GM18951 (cell line): ENCODE measurements around the gene HSPB7.
"Not testable (repeated sequence)": the region's sequence is repeated elsewhere in the genome, so short reads cannot be mapped to it uniquely, and the experiment has no call there.

ENCODE experiments used
- POLR2A ChIP-seq: IDR thresholded peaks from 4 replicates; pipeline ENCODE4 v1.6.1; 2011; ENCODE audit warnings: mild to moderate bottlenecking; ENCODE audit not compliant: insufficient read length, insufficient read depth; ENCODE audit errors: extremely low read depth
- in situ Hi-C: fragments of 300-500 bp; cut with MboI; formaldehyde crosslinking; loops from one replicate; pipeline ENCODE4 v1.12.0; 2022; ENCODE audit warnings: low sequenced_read_pairs, mixed read lengths, inconsistent platforms; ENCODE audit not compliant: unreplicated experiment

Gene HSPB7

DNA sequence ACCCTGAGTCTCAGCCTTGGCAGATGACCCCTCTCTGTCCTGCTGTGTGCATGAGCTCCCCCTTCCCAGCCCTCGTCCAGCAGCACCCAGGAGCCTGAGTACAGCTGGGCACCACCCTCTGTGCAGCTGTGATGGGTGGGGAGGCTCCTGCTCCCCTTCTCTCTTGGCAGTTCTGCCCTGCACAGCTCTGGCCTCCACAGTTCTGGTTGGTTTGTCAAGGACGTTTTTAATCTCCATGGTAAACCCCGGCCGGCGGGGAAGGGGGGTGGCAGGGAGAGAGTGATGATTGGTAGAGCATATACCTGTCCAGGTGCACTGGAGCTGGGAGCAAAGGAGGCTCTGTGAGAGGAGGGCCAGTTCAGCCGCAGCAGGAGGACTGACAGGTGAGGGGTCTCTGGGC, 3.8 kb upstream of the HSPB7 start, which contains the start of gene CLCNKA:
TSS of gene CLCNKA (plus strand) at position 356 of the 400 bp plus-strand sequence. CDS start 584 bp downstream, outside the sequence.
- in situ Hi-C loops = no loop called here
- no peak for TF ChIP-seq POLR2A

DNA sequence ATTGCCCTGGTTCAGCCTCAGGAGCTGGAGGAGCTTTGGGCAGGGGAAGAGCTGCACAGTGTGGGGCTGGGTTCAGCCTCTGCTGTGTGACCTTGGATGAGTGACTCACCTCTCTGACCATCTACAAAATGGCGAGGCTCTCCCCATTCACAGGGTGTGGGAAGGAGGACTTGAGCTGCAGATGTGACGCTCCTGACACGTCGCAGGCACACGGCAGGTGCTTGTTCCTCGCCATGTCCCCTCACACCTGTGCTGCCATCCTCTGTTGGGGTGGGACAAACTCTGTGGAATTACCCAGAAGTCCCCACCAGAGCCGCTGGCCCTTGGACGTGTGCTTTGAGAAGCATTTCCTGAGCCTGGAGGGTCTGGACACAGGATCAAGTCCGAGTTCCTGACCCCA, 3.0 kb upstream of the HSPB7 start:
- in situ Hi-C loops = not testable (repeated sequence)

DNA sequence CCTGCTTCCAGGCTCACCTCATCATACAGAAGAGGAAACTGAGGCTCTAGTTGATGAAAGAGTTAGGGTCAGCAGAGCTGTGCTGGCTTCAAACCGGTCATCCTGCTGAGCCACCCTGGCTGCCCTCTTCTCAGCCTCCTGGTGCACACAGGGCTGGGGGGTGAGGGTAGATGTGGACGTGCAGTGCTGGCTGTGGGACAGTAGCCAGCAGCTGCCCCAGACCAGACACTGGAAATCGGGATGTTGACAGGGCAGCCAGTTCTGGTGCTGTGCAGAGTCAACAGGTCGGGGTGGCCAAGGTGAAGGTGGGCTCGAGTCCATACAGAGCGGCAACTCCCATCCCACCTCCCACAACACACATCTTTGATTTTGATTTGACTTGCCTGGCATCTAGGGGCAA, 2.5 kb upstream of the HSPB7 start:
- in situ Hi-C loops = no loop called here
- TF ChIP-seq POLR2A = no peak

DNA sequence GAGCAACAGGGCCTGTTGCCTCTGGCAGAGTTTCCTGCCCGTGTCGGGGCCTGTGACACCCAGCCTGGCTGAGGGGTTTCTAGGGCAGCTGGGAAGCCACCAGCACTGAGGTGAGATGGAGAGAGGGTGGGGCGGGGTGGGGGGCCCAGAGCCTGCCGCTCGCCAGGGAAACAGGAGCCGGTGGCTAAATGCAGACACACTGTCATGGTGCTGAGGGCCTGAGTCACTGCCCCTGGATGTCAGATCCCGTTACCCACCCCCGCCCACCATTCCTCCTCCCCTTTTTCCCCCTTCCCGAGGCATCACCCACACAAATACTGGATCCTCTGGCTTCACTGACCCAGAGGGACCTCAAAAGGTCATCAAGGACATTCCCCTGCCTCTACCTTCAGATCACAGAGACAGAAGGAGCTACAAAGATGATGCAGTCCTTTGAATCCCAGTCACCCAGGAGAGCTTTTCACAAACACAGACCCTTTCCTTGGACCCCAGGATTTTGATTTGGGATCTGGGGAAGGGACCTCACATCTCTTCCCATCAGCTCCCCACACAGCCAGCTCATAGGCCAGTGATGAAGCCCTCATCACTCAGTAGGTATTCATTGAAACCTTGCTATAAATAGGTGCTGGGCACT, 1.9 kb upstream of the HSPB7 start:
- in situ Hi-C loops = no loop called here
- TF ChIP-seq POLR2A = no peak

DNA sequence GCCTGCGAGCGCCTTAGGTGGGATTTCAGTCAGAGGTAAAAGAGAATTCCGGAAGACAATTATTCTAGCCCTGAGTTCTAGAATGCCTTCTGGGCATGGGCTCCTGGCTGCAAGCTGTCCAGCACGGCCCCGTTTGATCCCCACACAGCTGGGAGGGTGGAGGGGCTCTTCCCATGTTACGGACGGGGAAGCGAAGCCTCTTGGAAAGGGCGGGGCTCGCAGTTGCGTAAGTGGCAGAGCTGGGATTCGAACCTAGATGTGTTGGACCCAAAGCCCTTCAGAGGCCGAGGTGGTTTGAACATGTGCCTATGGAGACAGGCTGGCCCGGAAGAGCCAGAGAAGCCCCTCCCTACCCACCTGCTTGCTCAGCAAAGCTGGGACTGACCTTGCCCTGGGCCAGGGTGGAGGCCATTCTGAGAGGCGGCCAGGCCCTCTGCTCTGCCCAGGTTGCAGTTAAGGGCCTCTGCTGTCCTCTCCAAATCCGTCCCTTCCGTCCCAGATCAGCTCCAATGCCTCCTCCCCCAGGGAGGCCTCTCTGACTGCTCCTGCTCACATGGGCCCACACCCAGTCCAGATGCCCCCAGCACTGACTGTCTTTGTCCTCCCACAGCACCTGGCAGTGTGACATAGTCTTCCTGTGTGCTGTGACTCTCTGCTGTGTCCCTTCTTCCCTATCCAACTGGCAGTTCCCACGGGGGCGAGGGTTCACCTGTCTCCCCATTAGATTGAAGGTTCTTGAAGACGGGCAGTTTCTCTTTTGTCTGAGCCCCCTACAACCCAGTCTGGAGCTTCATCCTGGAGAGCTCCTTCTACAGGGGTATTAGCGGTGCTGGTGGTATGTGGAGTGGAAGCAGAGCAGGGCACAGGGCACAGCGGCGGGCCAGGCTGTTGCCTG, 1.2 kb upstream of the HSPB7 start:
- in situ Hi-C loops = no loop called here
- TF ChIP-seq POLR2A = no peak

DNA sequence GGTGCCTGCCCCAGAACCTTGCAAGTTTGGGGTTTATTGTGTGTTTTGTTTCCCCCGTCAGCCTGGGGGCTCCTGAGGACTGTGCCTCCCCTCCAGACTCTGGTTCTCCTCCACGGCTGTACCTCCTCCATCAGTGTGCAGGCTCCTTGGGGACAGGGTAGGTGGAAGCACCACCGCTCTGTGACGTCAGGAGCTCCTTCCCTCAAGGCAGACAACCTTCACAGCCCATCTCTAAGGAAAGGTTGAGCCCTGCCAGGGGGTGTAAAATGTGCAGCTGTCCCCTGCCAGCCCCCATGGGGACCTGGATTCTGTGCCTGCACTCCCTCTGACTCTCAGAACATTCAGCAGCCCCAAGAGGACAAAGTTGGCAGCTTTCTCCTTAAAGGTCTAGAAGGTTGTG, 465 bp upstream of the HSPB7 start:
- TF ChIP-seq POLR2A = no peak
- in situ Hi-C loops = no loop called here

DNA sequence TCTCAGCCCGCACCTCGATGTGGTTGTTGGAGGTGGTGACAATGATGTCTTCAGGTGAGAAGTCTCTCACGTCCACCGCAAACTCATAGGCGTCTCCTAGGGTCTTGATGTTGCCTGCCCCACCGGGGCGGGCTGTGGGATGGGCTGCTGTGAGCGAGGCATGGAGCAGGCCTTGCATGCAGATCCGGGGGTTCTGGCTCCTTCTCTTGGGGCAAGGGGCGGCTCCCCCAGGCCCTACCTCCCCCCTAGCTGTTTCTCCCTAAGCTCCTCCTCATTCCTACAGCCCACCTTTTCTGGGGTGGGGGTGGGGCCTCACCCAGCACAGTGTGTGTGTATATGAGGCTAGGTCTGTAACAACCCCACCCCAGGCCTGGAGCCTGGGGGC, 775 bp downstream of the HSPB7 start:
- in situ Hi-C loops = no loop called here
- TF ChIP-seq POLR2A = no peak

DNA sequence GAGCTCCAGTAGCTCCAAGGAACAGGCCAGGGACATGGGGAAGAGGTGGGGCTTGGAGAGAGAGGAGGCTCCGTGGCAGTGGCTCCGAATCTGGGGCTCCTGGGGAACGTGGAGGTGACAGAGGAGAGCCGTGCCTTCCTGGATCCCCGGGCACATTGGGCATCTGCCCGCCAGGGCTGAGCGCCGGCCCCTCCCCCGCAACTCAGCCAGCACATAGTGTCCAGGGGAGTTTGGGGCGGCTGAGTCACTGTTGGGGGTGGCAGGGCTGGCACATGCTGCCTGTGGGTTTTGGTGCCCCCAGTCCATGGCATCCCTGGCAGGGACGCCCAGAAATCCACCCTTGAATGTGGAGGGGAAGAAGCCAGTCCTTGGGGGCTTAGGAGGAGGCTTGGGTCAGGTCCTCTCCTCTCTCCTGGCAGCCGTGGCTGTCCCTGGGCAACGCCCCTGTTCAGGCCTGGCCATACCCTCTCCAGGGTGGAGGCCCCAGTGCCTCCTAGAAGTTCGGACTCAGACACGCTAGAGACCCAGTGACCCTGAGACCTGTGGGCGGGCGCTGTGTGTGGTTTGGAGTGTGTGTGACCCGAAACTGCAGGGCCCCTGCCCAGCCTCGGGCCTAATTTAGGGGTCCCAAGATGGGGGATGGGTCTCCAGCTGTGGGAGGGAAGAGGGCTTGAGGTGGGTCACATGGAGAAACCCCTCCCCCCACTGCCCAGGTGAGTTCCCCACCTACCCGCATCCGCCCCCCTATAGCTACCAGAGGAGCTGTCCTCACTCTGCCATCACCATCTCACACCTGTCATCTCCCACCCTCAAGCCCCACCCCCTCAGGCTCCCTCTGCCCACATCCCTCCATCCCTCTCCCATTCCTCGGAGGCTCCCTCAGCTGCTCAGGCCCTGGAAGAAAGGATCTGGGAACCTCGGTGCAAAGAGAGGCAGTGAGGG, 1.6 kb downstream of the HSPB7 start:
- in situ Hi-C loops = no loop called here
- TF ChIP-seq POLR2A = no peak

DNA sequence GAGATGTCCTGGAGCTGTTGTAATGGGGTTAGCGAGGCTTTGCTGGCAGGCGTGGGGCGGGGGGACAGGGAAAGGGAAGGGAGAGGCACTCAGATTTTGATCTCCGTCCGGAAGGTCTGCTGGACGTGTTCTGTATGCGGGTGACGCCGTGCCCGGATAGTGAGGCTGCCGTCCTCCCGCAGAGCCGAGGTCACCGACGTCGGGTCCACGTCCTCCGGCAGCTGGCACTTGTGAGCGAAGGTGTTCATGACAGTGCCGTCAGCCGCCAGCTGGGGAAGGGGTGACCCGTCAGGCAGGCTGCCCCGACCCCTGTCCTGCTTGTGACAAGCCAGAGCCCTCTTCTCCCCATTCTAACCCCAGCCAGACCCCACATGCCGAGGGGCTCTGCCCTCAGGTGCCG, 2.4 kb downstream of the HSPB7 start:
- TF ChIP-seq POLR2A = no peak
- in situ Hi-C loops = no loop called here

DNA sequence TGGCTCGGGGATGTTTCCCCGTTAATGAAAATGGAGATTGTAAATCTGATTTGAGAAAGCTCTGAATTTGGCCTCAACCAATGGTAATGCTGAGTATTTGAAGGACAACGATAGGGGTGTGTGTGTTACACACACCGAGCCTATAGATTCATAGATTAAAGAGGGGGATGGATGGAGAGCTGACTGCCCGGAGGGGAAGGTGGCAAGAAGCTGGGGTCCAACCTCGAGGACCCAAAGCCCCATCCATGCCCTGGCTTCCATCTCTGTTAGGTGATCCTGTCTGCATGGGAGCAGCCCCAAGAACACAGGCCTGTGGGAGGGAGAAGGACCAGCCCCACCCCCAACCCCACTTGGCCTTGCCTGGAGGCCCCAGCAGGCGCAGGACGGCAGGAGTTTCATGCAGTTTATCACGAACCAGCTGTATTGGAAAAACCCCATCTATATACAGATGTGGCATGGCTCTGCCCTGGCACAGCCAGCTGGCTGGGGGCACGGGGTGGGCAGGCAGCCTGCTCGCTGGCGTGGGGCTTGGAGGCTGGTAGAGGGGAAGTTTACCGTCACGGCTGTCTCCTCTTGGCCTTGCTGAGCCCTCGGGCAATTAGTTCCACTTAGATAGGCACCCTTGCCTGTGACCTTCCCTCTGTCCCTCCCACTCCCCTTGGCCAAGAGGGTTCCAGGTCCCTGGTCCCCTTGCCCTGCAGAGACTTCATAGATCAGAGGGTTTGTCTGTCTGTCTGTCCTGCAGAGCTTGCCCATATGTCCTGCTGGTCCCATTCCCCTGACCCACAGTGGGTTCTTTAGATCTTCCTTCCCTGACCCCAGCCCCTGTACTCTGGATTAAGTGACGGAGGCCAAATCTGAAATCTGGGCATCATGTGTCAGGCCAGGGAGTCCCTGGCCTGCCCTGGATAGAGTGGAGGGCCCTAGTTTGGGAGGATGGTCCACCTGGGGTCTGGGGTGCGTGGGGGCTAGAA, 3.0 kb downstream of the HSPB7 start:
- TF ChIP-seq POLR2A = no peak
- in situ Hi-C loops = no loop called here

DNA sequence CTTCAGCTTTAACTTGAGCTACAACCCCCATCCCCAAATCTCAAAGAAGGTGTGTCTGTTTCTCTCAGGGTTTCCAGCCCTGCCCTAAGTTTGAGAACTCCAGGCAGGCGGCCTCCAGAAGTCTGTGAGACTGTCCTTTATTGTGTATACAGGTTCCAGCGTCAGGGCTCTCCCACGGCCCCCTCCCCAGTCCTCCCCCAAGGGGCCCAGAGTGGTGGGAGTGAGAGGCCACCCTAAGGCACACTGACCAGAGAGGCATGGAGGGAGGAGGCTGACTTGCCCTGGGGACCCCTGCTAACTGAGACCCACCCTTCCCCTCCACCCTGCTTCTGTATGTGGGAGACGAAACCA, 4.0 kb downstream of the HSPB7 start:
- no peak for TF ChIP-seq POLR2A
- in situ Hi-C loops = no loop called here

DNA sequence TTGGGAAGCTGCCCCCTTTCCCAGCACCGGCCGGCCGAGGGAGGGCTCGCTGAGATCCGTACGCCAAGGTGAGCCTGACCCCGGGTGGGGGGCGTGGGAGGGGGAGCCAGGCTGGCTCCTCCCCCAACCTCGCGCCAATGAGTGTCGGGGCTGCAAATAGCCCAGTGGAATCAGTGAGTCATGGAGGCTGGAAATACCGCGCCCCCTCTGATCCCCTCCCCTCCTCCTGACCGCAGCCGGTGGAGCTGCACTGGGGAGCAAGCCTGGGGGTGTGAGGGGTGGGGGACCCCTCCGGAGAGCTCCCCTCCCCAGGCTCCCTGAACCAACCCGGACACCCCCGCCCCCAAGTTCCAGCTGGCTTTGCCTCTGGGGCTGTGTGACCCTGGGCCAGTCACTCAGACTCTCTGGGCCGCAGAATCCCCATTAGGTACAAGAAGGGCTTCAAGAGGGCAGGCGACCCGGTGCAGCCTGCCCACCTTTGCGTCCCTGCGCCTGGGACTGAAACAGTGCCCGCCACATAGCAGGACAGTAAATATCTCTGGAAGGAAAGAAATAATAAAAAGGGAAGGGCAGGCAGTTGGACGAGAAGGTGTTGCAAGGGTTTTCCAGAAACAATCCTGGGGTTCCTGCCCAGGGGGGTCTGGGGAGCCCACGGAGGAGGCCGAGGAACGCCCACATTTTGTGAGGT, 4.5 kb downstream of the HSPB7 start:
- no peak for TF ChIP-seq POLR2A
- in situ Hi-C loops = no loop called here

DNA sequence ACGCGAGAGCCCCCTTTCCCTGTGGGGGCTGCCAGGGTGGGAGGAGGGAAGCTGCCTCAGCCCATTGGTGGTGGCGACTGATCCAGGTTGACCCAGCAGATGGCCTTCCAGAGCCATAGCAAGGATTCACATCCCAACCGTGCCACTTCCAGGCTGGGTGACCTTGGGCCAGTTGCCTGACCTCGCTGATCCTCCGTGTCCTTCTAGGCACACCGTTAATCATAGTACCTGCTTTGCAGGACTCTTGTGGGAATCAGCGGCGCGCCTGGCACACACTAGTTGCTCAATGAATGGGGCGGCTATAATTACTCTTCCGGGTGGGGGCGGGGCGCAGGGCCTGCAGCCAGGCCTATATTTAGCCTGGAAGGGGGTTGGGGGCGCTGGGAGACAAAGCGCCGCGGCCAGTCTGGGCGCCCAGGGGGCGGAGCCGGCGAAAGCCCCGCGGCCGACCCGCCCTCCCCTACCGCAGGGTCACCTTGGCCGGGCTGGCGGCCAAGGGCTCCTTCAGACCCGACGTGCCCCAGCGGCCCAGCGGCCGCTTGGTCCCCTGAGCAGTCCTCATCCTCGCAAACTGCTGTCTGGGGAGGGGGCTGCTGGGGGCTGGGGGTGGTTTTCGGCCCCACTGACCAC, 5.1 kb downstream of the HSPB7 start:
- in situ Hi-C loops = no loop called here
- no peak for TF ChIP-seq POLR2A
